HG03097 (cell line): ENCODE data around the gene GMDS.

ENCODE experiments used
- ATAC-seq: cut with Tn5 transposase; IDR thresholded peaks from one replicate; pipeline ENCODE4 v1.9.1; 2021; ENCODE audit not compliant: unreplicated experiment, low FRiP score

GMDS gene

DNA sequence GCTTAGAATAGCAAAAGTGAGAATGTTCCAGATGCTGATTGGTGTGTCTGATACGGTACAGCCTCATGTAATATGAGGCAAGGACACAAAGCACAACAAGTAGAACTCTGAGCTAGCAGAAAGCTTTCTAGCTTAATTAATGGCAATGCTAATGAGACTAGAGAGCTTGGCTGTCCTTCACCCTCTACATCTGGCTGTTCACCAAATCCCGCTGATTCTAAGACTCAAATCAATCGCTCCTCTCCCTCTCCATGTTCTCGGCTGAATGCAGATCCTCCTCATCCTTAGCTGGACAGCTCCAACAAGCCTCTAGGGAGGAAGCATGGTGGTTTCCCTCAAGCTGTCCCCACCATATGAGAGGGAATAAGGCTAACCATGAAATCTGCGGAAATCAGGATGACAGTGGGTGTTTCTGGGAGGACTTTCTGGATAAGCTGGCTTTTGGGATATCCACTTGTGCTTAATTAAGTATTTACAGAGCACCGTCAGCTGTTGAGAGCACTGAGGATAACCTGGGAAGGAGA lies 506.8 kb downstream of the GMDS start:
- no peak for ATAC-seq

- no peak for ATAC-seq
Measured at GRCh38 chr6:1737463-1738311, 507.7 kb downstream of the GMDS start.

- no peak for ATAC-seq
Measured at GRCh38 chr6:1736346-1737105, 508.9 kb downstream of the GMDS start.

- no peak for ATAC-seq
Measured at GRCh38 chr6:1735239-1735803, 510.1 kb downstream of the GMDS start.

DNA sequence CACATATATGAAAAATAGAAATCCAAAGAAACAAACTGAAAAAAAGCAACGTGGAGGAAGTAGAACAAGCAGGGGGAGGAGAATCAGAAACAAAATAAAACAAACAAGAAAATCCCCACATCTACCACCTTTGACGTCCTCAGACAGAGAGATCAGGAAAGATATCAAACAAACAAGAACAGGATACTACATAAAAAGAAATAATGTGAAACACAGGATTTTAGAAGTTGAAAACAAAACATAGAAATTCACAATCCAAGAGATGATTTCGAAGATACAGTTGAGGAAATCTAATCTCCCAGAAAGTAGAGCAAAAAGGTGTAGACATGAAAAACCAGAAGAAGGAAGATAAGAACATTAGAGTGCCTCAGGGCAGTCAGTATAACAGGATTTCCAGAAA lies 514.5 kb downstream of the GMDS start:
- no peak for ATAC-seq

GRCh38 chr6:1729750-1730140 lies 515.7 kb downstream of the GMDS start:
- ATAC-seq: no peak

DNA sequence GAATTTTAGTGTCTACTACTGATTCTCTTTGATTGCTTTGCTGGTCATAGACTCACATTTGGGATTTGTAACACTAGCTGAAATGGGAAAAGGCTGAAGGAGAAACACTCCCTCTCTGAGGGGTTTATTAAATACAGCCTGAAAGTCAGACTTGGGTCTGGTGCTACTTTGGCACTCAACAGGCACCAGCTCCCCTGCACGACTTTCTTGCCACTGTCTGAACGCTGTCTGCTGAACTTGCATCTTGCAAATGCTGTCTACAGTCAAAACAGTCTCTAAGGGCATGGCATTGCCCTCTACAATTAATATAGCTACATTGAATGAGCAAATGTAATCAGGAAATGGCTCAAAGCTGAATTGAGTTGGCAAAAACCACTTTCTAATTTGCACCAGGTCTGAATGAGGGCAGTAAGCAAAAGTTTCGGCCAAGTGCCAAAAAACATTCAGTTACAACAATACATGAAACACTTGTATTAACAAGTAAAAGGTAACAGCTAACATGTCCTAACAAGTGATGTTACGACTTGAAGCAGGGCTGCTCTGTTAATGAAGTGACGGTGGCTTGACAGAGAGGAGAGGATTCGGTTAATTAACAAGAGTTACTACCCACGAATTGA lies 516.2 kb downstream of the GMDS start:
- ATAC-seq: no peak

GRCh38 chr6:1726341-1726768 lies 519.0 kb downstream of the GMDS start:
- ATAC-seq: no peak

GRCh38 chr6:1724616-1725015 lies 520.8 kb downstream of the GMDS start:
- ATAC-seq: no peak

DNA sequence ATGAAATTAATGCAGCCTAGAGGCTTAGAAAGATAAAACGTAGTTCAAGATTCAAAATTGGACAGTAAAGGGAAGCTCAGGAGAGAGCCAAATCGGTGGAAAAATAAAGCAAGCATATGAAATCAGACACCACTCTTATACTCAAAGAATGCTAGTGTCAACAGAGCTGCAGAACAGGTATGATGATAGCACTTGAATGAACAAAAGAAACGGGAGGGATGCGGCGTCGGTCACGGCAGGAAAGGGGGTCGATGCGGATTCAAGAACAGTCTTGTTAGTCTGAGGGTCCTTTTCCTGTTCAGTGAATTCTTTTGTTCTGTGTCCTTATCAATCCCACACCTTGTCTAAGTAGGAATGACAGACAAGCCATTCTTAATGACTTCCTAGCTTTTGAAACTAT lies 521.3 kb downstream of the GMDS start:
- ATAC-seq: no peak

GRCh38 chr6:1722801-1723200 lies 522.6 kb downstream of the GMDS start:
- ATAC-seq: no peak

GRCh38 chr6:1720620-1721322 lies 524.6 kb downstream of the GMDS start:
- ATAC-seq: no peak

DNA sequence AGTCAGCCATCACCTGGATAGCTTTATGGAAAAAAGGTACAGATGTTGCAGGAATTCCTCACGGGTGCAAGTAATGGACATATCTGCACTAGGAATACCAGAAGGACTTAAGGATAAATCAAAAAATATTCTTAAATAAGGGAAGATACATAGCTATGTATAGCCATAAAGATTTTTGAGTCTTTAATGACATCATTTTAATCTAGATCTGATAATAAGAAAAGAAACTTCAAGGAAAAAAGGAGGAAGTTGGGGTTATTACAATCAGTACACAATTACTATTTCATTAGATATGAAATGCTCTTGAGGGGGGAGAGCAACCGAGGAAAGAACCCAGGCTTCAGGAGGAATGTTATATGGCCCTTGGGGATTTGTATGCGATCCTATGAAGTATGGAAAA lies 525.5 kb downstream of the GMDS start:
- no peak for ATAC-seq

GRCh38 chr6:1716868-1717267 lies 528.5 kb downstream of the GMDS start:
- ATAC-seq: no peak

GRCh38 chr6:1716396-1716795 lies 529.0 kb downstream of the GMDS start:
- no peak for ATAC-seq

DNA sequence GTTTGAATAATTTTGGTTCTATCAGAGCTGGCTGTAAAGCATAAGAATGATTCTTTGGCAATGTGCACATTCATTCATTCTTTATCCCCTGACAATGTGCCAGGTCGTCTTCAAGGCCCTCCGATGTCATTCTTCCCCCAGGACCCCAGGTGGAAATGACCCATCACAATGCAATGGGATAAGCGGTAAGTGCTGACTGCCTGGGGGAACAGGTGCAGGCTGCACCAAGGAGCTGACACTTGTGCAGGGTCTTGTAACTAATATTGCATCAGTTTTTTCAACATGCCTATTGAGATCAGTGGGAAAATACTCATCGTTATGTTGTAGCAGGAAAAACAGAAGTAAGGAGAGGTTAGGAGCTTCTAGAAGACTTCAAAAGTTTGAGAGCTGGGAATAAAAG lies 530.1 kb downstream of the GMDS start:
- no peak for ATAC-seq

- ATAC-seq: no peak
Measured at GRCh38 chr6:1714654-1715053, 530.8 kb downstream of the GMDS start.

DNA sequence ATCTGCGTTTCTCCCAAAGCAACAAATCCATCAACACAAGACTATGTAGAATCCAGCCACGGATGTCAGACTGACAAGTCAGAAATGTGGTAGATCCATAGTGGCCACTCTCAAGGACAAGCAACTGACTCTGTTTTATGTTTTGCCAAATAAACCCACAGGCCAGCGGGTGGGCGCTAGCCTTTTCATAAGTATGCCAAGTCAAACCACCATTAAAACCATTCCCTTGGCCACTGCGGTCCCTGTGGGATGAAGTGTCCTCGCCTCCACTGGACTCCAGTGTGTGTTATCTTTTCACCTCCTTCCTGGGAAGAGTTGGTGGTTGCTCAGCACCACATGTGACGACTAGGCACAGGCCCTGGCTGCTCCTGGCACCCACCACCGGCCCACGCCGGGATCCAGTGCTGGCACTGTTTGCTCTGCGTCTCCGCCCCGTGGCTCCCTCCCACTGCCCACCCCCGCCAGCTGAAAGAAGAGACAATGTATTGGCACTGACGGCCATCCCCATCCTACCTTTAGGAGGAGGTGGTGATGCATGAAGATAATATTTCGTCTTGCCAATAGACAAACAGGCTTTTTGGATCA lies 532.3 kb downstream of the GMDS start:
- no peak for ATAC-seq

GRCh38 chr6:1712451-1712850 lies 533.0 kb downstream of the GMDS start:
- ATAC-seq: no peak

DNA sequence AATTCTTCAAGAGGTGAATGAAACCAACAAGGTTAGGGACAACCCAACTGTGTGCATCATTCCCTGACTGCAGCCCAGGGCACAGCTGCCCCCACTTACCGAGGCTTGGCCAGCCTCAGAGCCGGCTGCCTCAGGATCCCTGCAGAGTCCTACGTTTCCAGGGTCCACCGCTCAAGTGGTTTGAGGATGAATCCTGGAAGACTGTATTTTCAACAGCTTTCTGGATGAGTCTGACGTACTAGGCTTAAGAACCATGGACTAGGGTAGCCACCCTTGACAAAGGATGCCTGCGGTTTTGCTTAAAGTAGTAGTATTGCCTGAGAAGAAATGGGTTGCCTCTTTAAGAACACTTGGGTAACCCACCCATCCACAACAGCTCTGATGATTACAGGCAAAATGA lies 534.3 kb downstream of the GMDS start:
- ATAC-seq: no peak
